C4-2B (cell line): Measurements from ENCODE around the gene GAST.
A peak's percentile ranks its signal among the peaks of the same experiment; 100 is the strongest.

Experiments used
- H3K27ac ChIP-seq: fragments of 450-650 bp; 2 replicates; pipeline ENCODE4 v1.5.1; 2017
- ZFX ChIP-seq: fragments of 450-650 bp; IDR thresholded peaks from 2 replicates; pipeline ENCODE4 v1.6.1; 2017
- TF ChIP-seq, protein P1 (sequence below): fragments of 450-650 bp; conservative IDR thresholded peaks from 2 replicates; pipeline ENCODE4 v1.5.1; 2017; ENCODE audit warnings: mild to moderate bottlenecking

GAST gene

DNA sequence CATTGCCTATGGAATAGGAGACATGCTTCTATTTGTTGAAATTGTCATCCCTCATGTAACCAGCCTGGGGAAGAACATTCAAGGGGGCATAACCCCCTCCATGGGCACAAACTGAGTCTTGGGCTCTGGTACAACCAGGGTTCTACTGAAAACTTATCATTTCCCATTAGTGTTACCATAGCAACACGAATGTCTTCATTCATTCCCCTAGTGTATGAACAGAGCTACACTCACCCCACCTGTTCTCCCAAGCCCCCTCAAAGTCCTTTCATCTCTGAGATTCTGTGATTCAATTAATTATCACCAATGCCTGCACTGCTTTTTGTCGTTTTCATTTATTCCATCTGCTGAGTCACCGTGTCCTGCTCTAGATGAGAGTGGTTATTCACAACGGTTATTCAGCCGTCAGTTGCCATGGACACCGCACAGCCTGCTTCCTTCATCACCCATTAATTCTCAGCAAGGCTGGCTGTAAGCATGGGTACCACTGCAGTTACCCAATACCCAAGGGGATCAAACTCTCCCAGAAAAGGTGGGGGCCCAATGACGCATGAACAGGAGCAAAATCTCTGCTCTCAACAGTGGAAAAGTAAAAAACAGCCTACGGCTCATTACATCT is 1.6 kb upstream of the GAST start:
- no peak overlapping the region for H3K27ac ChIP-seq
- TF ChIP-seq ZFX = no peak
- TF ChIP-seq, protein P1, sequence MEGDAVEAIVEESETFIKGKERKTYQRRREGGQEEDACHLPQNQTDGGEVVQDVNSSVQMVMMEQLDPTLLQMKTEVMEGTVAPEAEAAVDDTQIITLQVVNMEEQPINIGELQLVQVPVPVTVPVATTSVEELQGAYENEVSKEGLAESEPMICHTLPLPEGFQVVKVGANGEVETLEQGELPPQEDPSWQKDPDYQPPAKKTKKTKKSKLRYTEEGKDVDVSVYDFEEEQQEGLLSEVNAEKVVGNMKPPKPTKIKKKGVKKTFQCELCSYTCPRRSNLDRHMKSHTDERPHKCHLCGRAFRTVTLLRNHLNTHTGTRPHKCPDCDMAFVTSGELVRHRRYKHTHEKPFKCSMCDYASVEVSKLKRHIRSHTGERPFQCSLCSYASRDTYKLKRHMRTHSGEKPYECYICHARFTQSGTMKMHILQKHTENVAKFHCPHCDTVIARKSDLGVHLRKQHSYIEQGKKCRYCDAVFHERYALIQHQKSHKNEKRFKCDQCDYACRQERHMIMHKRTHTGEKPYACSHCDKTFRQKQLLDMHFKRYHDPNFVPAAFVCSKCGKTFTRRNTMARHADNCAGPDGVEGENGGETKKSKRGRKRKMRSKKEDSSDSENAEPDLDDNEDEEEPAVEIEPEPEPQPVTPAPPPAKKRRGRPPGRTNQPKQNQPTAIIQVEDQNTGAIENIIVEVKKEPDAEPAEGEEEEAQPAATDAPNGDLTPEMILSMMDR = no peak

DNA sequence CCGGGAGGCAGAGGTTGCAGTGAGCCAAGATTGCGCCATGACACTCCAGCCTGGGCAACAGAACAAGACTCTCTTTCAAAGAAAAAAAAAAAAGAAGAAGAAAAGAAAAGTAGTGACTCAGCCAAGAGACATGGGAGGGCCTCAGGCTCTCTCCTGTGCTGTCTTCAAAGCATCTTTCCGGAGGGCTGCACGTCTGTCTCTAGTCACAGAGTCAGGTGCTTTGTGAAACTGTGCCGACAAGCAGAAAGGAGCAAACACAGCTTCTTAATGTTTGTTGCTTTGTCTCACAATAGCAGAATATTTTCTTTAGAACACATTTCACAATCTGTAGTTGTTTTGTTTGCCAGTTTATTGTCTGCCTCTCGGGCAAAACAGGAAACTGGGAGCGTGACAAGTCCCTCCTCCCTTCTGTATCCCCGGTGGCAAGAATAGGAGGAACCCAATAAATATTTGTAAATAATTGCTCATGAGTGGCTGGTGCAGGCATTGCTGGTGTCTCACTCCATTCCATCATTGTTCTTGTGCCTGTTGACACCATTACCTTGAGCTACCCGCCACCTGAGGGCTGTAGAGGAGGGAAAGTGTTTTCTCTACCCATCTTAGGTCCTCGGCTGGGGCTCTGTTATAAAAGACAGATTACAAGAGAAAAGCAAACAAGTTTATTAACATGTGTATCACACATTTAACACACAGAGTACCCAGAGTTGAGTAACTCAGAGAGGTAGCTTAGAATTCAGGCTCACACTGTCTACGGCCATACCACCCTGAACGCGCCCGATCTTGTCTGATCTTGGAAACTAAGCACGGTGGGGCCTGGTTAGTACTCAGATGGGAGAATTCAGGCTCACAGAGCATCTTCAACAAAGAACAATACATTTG is 5.5 kb downstream of the GAST start:
- H3K27ac ChIP-seq = peak overlapping the region; percentile 47
- no peak for TF ChIP-seq ZFX

DNA sequence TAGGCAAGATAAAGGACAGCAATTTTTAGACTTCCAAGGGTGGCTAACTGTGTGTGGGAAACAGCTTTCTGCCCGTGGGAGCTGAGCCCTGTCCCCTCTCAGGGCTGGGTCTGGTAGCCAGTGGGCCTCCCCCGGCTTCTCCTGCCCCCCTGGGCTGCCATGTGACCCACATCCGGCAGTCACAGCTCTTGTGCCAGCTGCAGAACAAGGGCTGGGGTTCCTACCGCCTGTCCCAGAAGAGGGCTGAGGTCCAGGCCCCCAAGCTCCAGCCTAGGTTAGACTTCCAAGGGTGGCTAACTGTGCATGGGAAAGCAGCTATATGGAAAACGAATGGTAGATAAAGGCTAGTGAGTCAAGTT is 6.1 kb downstream of the GAST start:
- TF ChIP-seq ZFX = no peak
- TF ChIP-seq, protein P1 = no peak
- peak overlapping the region; percentile 47 for H3K27ac ChIP-seq

DNA sequence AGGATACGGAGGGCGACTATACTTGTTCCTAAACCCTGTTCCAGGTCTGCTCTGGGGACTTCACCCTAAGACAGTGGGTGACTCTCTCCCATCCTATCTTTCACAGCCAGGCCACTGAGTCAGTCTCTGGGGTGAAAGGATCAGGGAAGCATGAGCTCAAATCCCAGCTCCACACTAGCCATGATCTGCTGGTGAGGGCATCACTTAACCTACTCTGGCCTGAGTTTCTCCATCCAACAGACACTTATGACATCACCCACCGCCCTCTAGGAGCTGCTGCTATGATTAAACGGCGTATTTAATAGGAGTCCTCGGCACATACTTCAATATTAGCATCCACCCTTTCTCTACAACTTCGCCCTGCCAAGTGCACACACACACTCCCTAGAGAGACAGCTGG is 10.1 kb downstream of the GAST start:
- H3K27ac ChIP-seq = no peak overlapping the region
- TF ChIP-seq, protein P1 = no peak
- TF ChIP-seq ZFX = no peak

DNA sequence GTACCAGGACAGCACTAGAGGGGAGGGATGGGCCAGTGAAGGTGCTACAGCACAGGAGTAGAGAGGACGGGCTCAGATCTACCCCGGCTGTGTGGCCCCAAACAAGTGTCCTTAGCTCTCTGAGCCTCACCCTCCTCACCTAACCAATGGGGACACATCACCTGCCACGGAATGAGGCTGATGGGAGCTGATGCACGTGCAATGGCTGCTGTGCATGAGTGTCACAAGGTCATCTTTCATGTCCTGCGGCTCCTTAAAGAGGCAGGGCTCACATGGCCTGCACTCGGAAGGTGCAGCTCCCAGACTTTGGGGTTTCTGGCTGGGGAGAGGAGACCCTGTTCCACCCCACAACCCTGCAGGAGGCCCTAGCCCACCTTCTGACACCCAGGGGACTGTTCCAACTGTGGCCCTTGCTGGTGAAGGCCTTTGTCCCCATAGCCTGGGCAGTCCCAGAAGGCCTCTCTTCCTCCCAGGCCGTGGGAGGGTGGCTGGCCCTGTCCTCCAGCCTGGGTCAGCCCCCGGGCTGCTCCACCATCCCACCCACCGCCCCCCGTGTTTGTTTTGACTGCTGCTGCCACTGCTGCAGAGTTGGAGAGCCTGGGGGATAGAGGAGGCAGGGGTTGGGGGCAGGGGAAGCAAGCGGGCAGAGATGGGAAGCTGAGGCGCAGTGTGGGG is 11.8 kb downstream of the GAST start:
- no peak for TF ChIP-seq ZFX
- TF ChIP-seq, protein P1 = no peak
- H3K27ac ChIP-seq = no peak overlapping the region

DNA sequence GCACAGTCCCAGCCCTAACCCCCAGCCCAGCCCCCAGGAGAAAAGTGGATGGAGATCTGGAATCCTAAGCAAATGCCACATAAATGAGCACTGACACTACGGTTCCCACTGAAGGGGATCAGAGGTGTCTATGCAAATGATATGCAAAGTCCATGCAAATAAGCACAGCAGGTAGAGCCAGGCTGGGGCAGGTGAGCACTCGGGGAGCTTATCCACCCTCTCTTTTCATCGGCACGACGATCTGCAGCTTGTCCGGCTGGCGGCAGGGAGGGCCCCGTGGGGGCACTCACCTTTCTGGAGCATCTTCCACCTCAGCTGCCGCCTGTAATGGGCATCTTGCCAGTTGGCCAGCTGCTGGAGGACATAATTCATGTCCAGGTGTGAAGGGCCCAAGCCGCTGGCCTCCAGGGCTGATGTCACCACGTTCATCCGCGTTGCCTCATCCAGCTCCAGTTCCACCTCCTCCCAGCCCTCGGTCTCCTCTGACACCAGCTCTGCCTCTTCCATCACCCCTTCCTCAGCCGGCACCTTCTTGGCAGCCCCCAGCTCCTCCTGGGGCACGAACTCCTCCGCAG is 12.4 kb downstream of the GAST start:
- no peak overlapping the region for H3K27ac ChIP-seq
- TF ChIP-seq, protein P1 = no peak
- no peak for TF ChIP-seq ZFX

DNA sequence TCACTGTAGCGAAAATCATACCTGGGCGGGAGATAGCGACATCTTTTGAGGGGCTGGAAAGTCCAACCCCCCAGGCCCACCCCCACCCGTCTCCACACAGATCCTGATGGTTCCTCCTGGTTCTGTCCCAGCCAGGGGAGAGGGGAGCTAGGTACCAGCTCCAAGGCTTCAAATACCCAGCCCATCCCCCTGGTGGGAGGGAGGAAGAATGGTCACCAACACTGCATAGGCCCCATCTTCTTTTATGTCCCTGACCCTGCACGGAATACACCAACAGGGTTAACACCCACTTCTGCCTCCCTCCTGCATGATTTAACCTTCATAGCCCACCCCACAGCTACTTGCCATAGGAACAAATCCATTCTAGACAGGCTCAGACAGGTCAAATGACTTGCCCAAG is 13.0 kb downstream of the GAST start:
- TF ChIP-seq, protein P1 = no peak
- no peak for TF ChIP-seq ZFX

More for the DNA sequence above, 13.0 kb downstream of the GAST start:
- no peak overlapping the region for H3K27ac ChIP-seq
